K562 (cell line): ENCODE results near the gene PHTF2. TPM values are rescaled to one million over a fixed set of nuclear protein-coding genes. Genes with fewer than 3 reads are reported as not detected.

Source experiments
- ADNP ChIP-seq: fragments of 200-800 bp; sonication (Bioruptor generic); IDR thresholded peaks from 2 replicates; pipeline ENCODE4 v1.6.1; 2016; ENCODE audit warnings: missing genetic modification characterization, missing compliant biosample characterization
- ATF1 ChIP-seq, 2 experiments: fragments of 450-650 bp in 1 of 2; IDR thresholded peaks; 2 replicates each; pipeline ENCODE4 v1.6.1; 2016; ENCODE audit warnings: missing compliant biosample characterization in 1 of 2, missing genetic modification characterization in 1 of 2
- ATF2 ChIP-seq: sonication (generic); formaldehyde crosslinking; IDR thresholded peaks from 2 replicates; pipeline ENCODE4 v1.8.1; 2022; ENCODE audit warnings: missing genetic modification reagents
- CBX1 ChIP-seq: sonication (generic); IDR thresholded peaks from 2 replicates; pipeline ENCODE4 v1.6.1; 2016; ENCODE audit warnings: antibody characterized with exemption, low read depth, mild to moderate bottlenecking
- CBX3 ChIP-seq, 2 experiments: IDR thresholded peaks; 1 replicate in 1 of 2; 2 replicates in 1 of 2; pipeline ENCODE4 v1.6.1; 2012; ENCODE audit warnings: inconsistent platforms in 2 of 2, low read length in 2 of 2, borderline replicate concordance in 1 of 2, control low read depth in 1 of 2
- FOXA3 ChIP-seq, 2 experiments: fragments of 450-650 bp in 1 of 2; sonication (generic) in 1 of 2; formaldehyde crosslinking; IDR thresholded peaks in 1 of 2; conservative IDR thresholded peaks in 1 of 2; 2 replicates each; pipeline versions ENCODE4 v1.4.0 to v1.8.0; 2020 to 2022; ENCODE audit warnings: mild to moderate bottlenecking in 2 of 2, missing genetic modification reagents in 1 of 2
- HDAC1 ChIP-seq, 2 experiments: fragments of 450-650 bp; IDR thresholded peaks; 2 replicates each; pipeline ENCODE4 v1.6.1; 2016 to 2017; ENCODE audit warnings: inconsistent platforms in 1 of 2, mild to moderate bottlenecking in 1 of 2, moderate library complexity in 1 of 2
- HDGF ChIP-seq: fragments of 450-650 bp; IDR thresholded peaks from 2 replicates; pipeline ENCODE4 v1.6.1; 2016
- HEY1 ChIP-seq: fragments of 250-450 bp; sonication (Bioruptor Pico); IDR thresholded peaks from 2 replicates; pipeline ENCODE4 v1.5.0; 2020; ENCODE audit warnings: mild to moderate bottlenecking, moderate library complexity, borderline replicate concordance
- HNRNPUL1 ChIP-seq: fragments of 200-400 bp; formaldehyde crosslinking; IDR thresholded peaks from 2 replicates; pipeline ENCODE4 v1.6.1; 2017; ENCODE audit warnings: low read length
- IFI16 ChIP-seq: fragments of 250-450 bp; sonication (Bioruptor Pico); IDR thresholded peaks from 2 replicates; pipeline ENCODE4 v2.1.2; 2022; ENCODE audit warnings: mild to moderate bottlenecking, inconsistent platforms
- JUND ChIP-seq, 2 experiments: IDR thresholded peaks; 2 replicates in 1 of 2; 3 replicates in 1 of 2; pipeline ENCODE4 v1.6.1; 2011; ENCODE audit warnings: borderline replicate concordance in 2 of 2, low read depth in 2 of 2, low read length in 2 of 2, improper control_type of control experiment in 1 of 2, missing biosample characterization in 1 of 2, missing genetic modification characterization in 1 of 2, missing genetic modification reagents in 1 of 2
- MTA2 ChIP-seq: fragments of 450-650 bp; IDR thresholded peaks from 2 replicates; pipeline ENCODE4 v1.6.1; 2016; ENCODE audit warnings: low read depth
- MYNN ChIP-seq, 2 experiments: sonication (generic); formaldehyde crosslinking in 1 of 2; IDR thresholded peaks; 2 replicates each; pipeline versions ENCODE4 v1.5.0 to v1.6.1; 2016 to 2020; ENCODE audit warnings: antibody characterized with exemption in 1 of 2, missing genetic modification reagents in 1 of 2
- NCOA1 ChIP-seq: fragments of 450-650 bp; IDR thresholded peaks from 2 replicates; pipeline ENCODE4 v1.6.1; 2016; ENCODE audit warnings: low read depth
- NFATC3 ChIP-seq: fragments of 450-650 bp; IDR thresholded peaks from 2 replicates; pipeline ENCODE4 v1.6.1; 2017; ENCODE audit warnings: mild to moderate bottlenecking
- PHF20 ChIP-seq: fragments of 450-650 bp; IDR thresholded peaks from 2 replicates; pipeline ENCODE4 v1.6.1; 2018; ENCODE audit not compliant: partially characterized antibody
- TBP ChIP-seq: optimal IDR thresholded peaks from 2 replicates; pipeline ENCODE3; 2011; ENCODE audit warnings: low read depth, low read length, improper control_type of control experiment
- TCF3 ChIP-seq: sonication (generic); formaldehyde crosslinking; IDR thresholded peaks from 2 replicates; pipeline ENCODE4 v1.4.0; 2020; ENCODE audit warnings: mild to moderate bottlenecking, missing genetic modification reagents
- USF1 ChIP-seq: sonication (generic); formaldehyde crosslinking; IDR thresholded peaks from 2 replicates; pipeline ENCODE4 v1.9.0; 2022; ENCODE audit warnings: mild to moderate bottlenecking, missing genetic modification reagents
- ZNF224 ChIP-seq: sonication (generic); formaldehyde crosslinking; IDR thresholded peaks from 2 replicates; pipeline ENCODE4 v1.8.0; 2022; ENCODE audit warnings: mild to moderate bottlenecking, missing genetic modification reagents
- ZNF3 ChIP-seq: fragments of 250-450 bp; sonication (Bioruptor Pico); IDR thresholded peaks from 2 replicates; pipeline ENCODE4 v1.5.0; 2021; ENCODE audit warnings: mild to moderate bottlenecking, moderate library complexity
- ZNF384 ChIP-seq: IDR thresholded peaks from 2 replicates; pipeline ENCODE4 v1.6.1; 2012; ENCODE audit warnings: low read depth, low read length, improper control_type of control experiment
- ZNF41 ChIP-seq: fragments of 250-450 bp; sonication (Bioruptor Pico); conservative IDR thresholded peaks from 2 replicates; pipeline ENCODE4 v1.4.0; 2020; ENCODE audit warnings: mild to moderate bottlenecking
- ZNF507 ChIP-seq: conservative IDR thresholded peaks from 2 replicates; pipeline ENCODE4 v1.6.1; 2017; ENCODE audit warnings: missing genetic modification characterization, missing compliant biosample characterization
- ZNF511 ChIP-seq: sonication (generic); formaldehyde crosslinking; IDR thresholded peaks from 2 replicates; pipeline ENCODE4 v1.8.0; 2022; ENCODE audit warnings: mild to moderate bottlenecking, missing genetic modification reagents
- ZNF830 ChIP-seq: fragments of 250-450 bp; sonication (Bioruptor Pico); IDR thresholded peaks from 2 replicates; pipeline ENCODE4 v1.5.0; 2021; ENCODE audit warnings: mild to moderate bottlenecking
- polyA plus RNA-seq, 8 experiments: library from polyadenylated mRNA; depleted of rRNA in 4 of 8; stranded (reverse) in 5 of 8; unstranded in 3 of 8; fragments of >200 nt; fragmentation: Nextera tagmentation in 2 of 8; fragmentation: Illumina TruSeq in 1 of 8; extraction: Ambion mirVana in 2 of 8; extraction: Trizol in 1 of 8; gene quantifications; 2 replicates each; pipeline versions ENCODE4 v1.2.1 to v1.2.3, GENCODE V29; 2011 to 2014; ENCODE audit warnings: inconsistent platforms in 1 of 8, missing spikeins in 1 of 8
- total RNA-seq, 7 experiments: library from RNA; depleted of rRNA in 6 of 7; stranded (reverse); fragments of >200 nt in 6 of 7; fragmentation: Illumina TruSeq in 2 of 7; extraction: Trizol in 2 of 7; gene quantifications; 2 replicates each; pipeline versions ENCODE4 v1.2.1 to v1.2.3, GENCODE V29; 2011 to 2021; ENCODE audit warnings: low replicate concordance in 1 of 7

PHTF2 gene
- total and polyA plus RNA-seq, 9 of the 15 experiments (the other 6 are each of a cell fraction or from before 2014, with no cell fraction given) = 17.9 to 43.6 (median 25.4) TPM

GRCh38 chr7:77798394-77799077 lies at the start of gene PHTF2, which contains the start of gene TMEM60 (continued):
- TF ChIP-seq JUND (IDR thresholded peaks at IDR 0.05; ENCODE audit: borderline replicate concordance, low read depth, low read length) = no peak; the same call in 1 of the 2 replicates
- TF ChIP-seq JUND (tag; IDR thresholded peaks at IDR 0.05; ENCODE audit: borderline replicate concordance, low read depth, low read length) = no peak; the same call in 2 of the 3 replicates
- TF ChIP-seq ZNF41 = no peak
- peak; percentile 71 for TF ChIP-seq CBX1
- no peak for TF ChIP-seq ADNP (tag)
- no peak for TF ChIP-seq NFATC3
- TF ChIP-seq HNRNPUL1 = no peak
- TF ChIP-seq MYNN (IDR thresholded peaks at IDR 0.05) = peak; percentile 57; the same call in 1 of the 2 replicates
- TF ChIP-seq MYNN (CRISPR knock-in tag; IDR thresholded peaks at IDR 0.05) = no peak
- no peak for TF ChIP-seq HDGF
- no peak for TF ChIP-seq ATF1 (CRISPR knock-in tag; IDR thresholded peaks at IDR 0.05)
- peak; percentile 88 for TF ChIP-seq ATF1 (tag; IDR thresholded peaks at IDR 0.05)
- peak in 1 of 2 experiments; percentile 77; a peak in 1 of 4 replicates for TF ChIP-seq HDAC1 (IDR thresholded peaks at IDR 0.05)
- TF ChIP-seq CBX3 (IDR thresholded peaks at IDR 0.05; ENCODE audit: borderline replicate concordance in 1 of 2, low read length in 2 of 2) = peak in 1 of 2 experiments; percentile 13; a peak in 1 of 3 replicates
- TF ChIP-seq TBP = peak; percentile 88
- no peak for TF ChIP-seq ATF2 (CRISPR knock-in tag)
- no peak for TF ChIP-seq MTA2
- TF ChIP-seq NCOA1 = no peak
- TF ChIP-seq ZNF507 (tag) = no peak
- 0 out of 2 replicates have a peak, but pooled peaks have one; percentile 0 for TF ChIP-seq USF1 (CRISPR knock-in tag)
- no peak for TF ChIP-seq ZNF224 (CRISPR knock-in tag)
- TF ChIP-seq IFI16 (CRISPR knock-in tag) = no peak
- no peak; the same call in 1 of the 2 replicates for TF ChIP-seq ZNF511 (CRISPR knock-in tag)
- peak; percentile 39 for TF ChIP-seq PHF20
- no peak for TF ChIP-seq ZNF830 (CRISPR knock-in tag)
- TF ChIP-seq HEY1 (CRISPR knock-in tag) = no peak
- 0 out of 2 replicates have a peak, but pooled peaks have one; percentile 74 for TF ChIP-seq ZNF384
- no peak for TF ChIP-seq ZNF3 (CRISPR knock-in tag)
- peak; percentile 50; the same call in 1 of the 2 replicates for TF ChIP-seq TCF3 (CRISPR knock-in tag)
- no peak for TF ChIP-seq FOXA3 (CRISPR knock-in tag; conservative IDR thresholded peaks at IDR 0.05 in 1 of 2, IDR thresholded peaks at IDR 0.05 in 1 of 2)
